BE2C (cell line): ENCODE data around the gene NUBPL.

Source experiments
- DNase-seq: peaks from one replicate; pipeline ENCODE4 v3.0.0-alpha.2; 2020
- H3K27me3 ChIP-seq: fragments of 250-450 bp; sonication (Bioruptor Pico); 2 replicates; pipeline ENCODE4 v1.5.1; 2020; ENCODE audit warnings: mild to moderate bottlenecking
- H3K36me3 ChIP-seq: fragments of 250-450 bp; sonication (Bioruptor Pico); 2 replicates; pipeline ENCODE4 v1.5.1; 2020; ENCODE audit warnings: mild to moderate bottlenecking
- H3K4me1 ChIP-seq: fragments of 250-450 bp; sonication (Bioruptor Pico); 2 replicates; pipeline ENCODE4 v1.5.1; 2020
- H3K4me3 ChIP-seq: 2 replicates; pipeline ENCODE4 v1.5.1; 2011; ENCODE audit warnings: low read depth, low read length
- H3K9me3 ChIP-seq: fragments of 250-450 bp; sonication (Bioruptor Pico); 2 replicates; pipeline ENCODE4 v1.5.1; 2020
- TF ChIP-seq, protein P1 (sequence below): IDR thresholded peaks from 2 replicates; pipeline ENCODE4 v1.5.1; 2012; ENCODE audit warnings: mild to moderate bottlenecking, low read depth, low read length

Gene NUBPL

GRCh38 chr14:31774567-31774966 lies 213.4 kb downstream of the NUBPL start:
- TF ChIP-seq, protein P1, sequence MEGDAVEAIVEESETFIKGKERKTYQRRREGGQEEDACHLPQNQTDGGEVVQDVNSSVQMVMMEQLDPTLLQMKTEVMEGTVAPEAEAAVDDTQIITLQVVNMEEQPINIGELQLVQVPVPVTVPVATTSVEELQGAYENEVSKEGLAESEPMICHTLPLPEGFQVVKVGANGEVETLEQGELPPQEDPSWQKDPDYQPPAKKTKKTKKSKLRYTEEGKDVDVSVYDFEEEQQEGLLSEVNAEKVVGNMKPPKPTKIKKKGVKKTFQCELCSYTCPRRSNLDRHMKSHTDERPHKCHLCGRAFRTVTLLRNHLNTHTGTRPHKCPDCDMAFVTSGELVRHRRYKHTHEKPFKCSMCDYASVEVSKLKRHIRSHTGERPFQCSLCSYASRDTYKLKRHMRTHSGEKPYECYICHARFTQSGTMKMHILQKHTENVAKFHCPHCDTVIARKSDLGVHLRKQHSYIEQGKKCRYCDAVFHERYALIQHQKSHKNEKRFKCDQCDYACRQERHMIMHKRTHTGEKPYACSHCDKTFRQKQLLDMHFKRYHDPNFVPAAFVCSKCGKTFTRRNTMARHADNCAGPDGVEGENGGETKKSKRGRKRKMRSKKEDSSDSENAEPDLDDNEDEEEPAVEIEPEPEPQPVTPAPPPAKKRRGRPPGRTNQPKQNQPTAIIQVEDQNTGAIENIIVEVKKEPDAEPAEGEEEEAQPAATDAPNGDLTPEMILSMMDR = no peak
- H3K9me3 ChIP-seq = no peaks in the 10 kb centered on the region
- H3K4me3 ChIP-seq = no peak overlapping the region
- no peaks in the 10 kb centered on the region for H3K27me3 ChIP-seq
- no peaks in the 10 kb centered on the region for H3K36me3 ChIP-seq
- DNase-seq = no peak
- no peaks in the 10 kb centered on the region for H3K4me1 ChIP-seq

- H3K4me1 ChIP-seq = no peaks in the 10 kb centered on the region
Observed at GRCh38 chr14:31777312-31777711, 216.1 kb downstream of the NUBPL start.

DNA sequence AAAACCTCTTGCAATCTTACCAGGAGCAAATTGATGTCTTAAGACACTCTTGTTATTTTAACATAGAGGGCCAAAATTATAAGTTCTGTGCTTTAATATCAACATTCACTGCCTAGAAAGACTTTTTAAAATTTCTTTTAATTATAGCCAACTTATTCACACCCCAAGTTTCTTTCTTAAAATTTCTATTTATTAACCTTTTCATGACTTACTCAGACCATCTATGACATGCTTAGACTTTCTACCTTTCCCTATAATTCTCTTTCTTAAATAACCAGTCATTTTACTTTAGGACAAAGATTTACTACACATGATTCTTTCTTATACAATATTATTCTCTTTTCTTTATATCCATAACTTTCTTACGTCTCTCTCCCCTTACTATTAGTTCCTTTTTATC lies 220.4 kb downstream of the NUBPL start:
- no peak for DNase-seq
- TF ChIP-seq, protein P1 = no peak
- Histone ChIP-seq H3K9me3 (no peaks in the 10 kb centered on the region; the same call in 1 of the 2 replicates), H3K27me3 (no peaks in the 10 kb centered on the region), H3K36me3 (no peaks in the 10 kb centered on the region), H3K4me3 (no peak overlapping the region), H3K4me1 (no peaks in the 10 kb centered on the region)

More at GRCh38 chr14:31777312-31777711, 216.1 kb downstream of the NUBPL start:
- H3K36me3 ChIP-seq = no peaks in the 10 kb centered on the region
- TF ChIP-seq, protein P1 = no peak
- H3K27me3 ChIP-seq = no peaks in the 10 kb centered on the region
- no peak for DNase-seq
- H3K9me3 ChIP-seq = no peaks in the 10 kb centered on the region
- no peak overlapping the region for H3K4me3 ChIP-seq

- no peak overlapping the region for H3K4me3 ChIP-seq
- H3K27me3 ChIP-seq = no peaks in the 10 kb centered on the region
- H3K4me1 ChIP-seq = no peaks in the 10 kb centered on the region
- H3K9me3 ChIP-seq = no peaks in the 10 kb centered on the region; the same call in 1 of the 2 replicates
- TF ChIP-seq, protein P1 = no peak
- no peaks in the 10 kb centered on the region for H3K36me3 ChIP-seq
- DNase-seq = no peak
Observed at GRCh38 chr14:31785574-31785973, 224.4 kb downstream of the NUBPL start.

DNA sequence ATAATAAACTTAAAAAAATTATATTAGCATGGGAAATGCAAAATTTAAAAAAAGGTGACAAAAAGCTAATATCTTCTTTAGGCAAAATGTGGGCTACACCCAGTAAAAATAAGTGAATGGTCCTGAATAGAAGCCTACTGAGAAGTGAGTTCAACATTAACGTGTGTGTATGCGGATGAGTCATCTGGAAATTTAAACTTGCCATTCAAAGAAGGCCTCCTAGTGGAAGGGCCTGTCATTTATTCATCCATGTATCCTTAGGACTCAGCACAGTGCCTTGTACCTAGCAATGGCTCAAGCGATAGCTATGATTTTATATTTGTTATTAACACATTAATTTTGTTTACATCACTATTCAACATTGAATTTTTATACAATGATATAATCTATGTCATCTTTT lies 226.2 kb downstream of the NUBPL start:
- TF ChIP-seq, protein P1 = peak; percentile 28; the same call in 1 of the 2 replicates
- no peaks in the 10 kb centered on the region for H3K27me3 ChIP-seq
- H3K36me3 ChIP-seq = no peaks in the 10 kb centered on the region
- no peak overlapping the region for H3K4me3 ChIP-seq
- H3K4me1 ChIP-seq = no peaks in the 10 kb centered on the region
- H3K9me3 ChIP-seq = no peaks in the 10 kb centered on the region; the same call in 1 of the 2 replicates
- DNase-seq = no peak

GRCh38 chr14:31788340-31788739 lies 227.1 kb downstream of the NUBPL start:
- DNase-seq = no peak
- Histone ChIP-seq H3K36me3 (no peaks in the 10 kb centered on the region), H3K9me3 (no peaks in the 10 kb centered on the region; the same call in 1 of the 2 replicates), H3K27me3 (no peaks in the 10 kb centered on the region), H3K4me1 (no peaks in the 10 kb centered on the region), H3K4me3 (no peak overlapping the region)
- TF ChIP-seq, protein P1 = no peak
